ENCODE results near the gene CBL. TPM values are rescaled to one million over a fixed set of nuclear protein-coding genes. Genes with fewer than 3 reads are reported as not detected.

The CBL gene
- polyA plus RNA-seq, 1 of the 3 experiments (the other 2 are of a cell fraction): 9.5 TPM

GRCh38 chr11:119193626-119194025, 12.5 kb upstream of the CBL start (continued):
- TF ChIP-seq, protein P1, sequence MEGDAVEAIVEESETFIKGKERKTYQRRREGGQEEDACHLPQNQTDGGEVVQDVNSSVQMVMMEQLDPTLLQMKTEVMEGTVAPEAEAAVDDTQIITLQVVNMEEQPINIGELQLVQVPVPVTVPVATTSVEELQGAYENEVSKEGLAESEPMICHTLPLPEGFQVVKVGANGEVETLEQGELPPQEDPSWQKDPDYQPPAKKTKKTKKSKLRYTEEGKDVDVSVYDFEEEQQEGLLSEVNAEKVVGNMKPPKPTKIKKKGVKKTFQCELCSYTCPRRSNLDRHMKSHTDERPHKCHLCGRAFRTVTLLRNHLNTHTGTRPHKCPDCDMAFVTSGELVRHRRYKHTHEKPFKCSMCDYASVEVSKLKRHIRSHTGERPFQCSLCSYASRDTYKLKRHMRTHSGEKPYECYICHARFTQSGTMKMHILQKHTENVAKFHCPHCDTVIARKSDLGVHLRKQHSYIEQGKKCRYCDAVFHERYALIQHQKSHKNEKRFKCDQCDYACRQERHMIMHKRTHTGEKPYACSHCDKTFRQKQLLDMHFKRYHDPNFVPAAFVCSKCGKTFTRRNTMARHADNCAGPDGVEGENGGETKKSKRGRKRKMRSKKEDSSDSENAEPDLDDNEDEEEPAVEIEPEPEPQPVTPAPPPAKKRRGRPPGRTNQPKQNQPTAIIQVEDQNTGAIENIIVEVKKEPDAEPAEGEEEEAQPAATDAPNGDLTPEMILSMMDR (IDR thresholded peaks at IDR 0.05): no peak
- TF ChIP-seq GABPA (IDR thresholded peaks at IDR 0.05; ENCODE audit: low read depth) (no peak), EZH2phosphoT487 (IDR thresholded peaks at IDR 0.05; ENCODE audit: borderline replicate concordance, low read depth) (no peak), PBX3 (IDR thresholded peaks at IDR 0.05) (no peak), FOXM1 (IDR thresholded peaks at IDR 0.05; ENCODE audit: low read depth) (no peak)

DNA sequence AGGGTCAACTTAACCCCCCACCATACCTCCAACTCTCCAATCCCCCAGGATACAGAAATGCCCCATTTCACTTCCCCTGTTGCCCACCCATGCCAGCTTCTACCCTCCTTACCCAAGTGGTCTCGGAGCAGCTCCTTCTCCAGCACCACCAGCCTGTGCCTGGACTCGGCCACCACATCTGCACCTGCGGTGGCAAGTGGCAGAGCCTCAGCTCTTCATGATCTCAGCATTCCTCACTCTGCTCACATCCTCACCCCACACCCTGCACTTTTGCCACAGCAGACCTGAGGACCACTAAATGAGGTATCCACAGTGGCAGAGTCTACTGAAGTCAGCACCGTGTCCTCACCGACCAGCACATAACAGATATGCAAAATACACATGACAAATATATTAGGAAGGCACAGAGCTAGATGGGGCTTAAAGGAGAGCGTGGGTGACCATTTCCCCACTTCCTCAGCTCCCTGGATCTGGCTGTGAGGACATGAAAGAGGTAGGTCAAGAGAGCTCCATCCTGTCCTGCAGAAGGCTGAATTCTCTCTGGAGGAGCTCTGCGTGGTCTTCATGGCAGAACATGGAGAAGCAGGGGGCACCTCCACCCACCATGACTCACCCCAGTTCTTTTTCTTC, 11.2 kb upstream of the CBL start:
- H3K27me3 ChIP-seq (ENCODE audit: insufficient read depth): no peaks in the 10 kb centered on the region
- no peaks in the 10 kb centered on the region for H3F3A ChIP-seq (replicated peaks; ENCODE audit: insufficient read depth)
- H3K36me3 ChIP-seq (replicated peaks in 1 of 2; ENCODE audit: control insufficient read depth in 1 of 2, insufficient read depth in 2 of 2, low read length in 1 of 2): no peaks in the 10 kb centered on the region
- H2AFZ ChIP-seq (ENCODE audit: low read depth): no peak overlapping the region
- H3K4me2 ChIP-seq: no peak overlapping the region
- no peaks in the 10 kb centered on the region for H3K9me2 ChIP-seq
- DNase-seq: no peak
- H4K20me1 ChIP-seq (ENCODE audit: insufficient read depth): no peaks in the 10 kb centered on the region
- CTCF ChIA-PET: interaction anchor here (1.0 to 4.6 kb wide), 7 partner anchors 10 to 113 kb away, joined by 3 to 48 read pairs (median 25); partner anchors contain the start of genes CBL, NHERF4 and NLRX1
- H3K27ac ChIP-seq (ENCODE audit: low read depth in 2 of 2, low read length in 1 of 2): no peak overlapping the region
- no peaks in the 10 kb centered on the region for H3K9me3 ChIP-seq
- no peak overlapping the region; a peak in 1 of 4 replicates for H3K4me3 ChIP-seq (ENCODE audit: low read depth in 2 of 2, low read length in 1 of 2)
- POLR2A ChIA-PET: interaction anchor here (1.6 kb wide), 1 partner anchor 100 kb away, joined by 5 read pairs; a partner anchor contains a TSS
- 80% methylated on average over 6 of the region's 7 CpGs for WGBS (ENCODE audit: low lambda C conversion rate)
- TF ChIP-seq MEF2A (IDR thresholded peaks at IDR 0.05; ENCODE audit: borderline replicate concordance, low read depth) (no peak), MAX (IDR thresholded peaks at IDR 0.05; ENCODE audit: low read depth) (no peak), NRF1 (IDR thresholded peaks at IDR 0.05; ENCODE audit: low read depth, low read length) (no peak), TEAD4 (IDR thresholded peaks at IDR 0.05; ENCODE audit: borderline replicate concordance, insufficient read depth) (no peak), RFX5 (IDR thresholded peaks at IDR 0.05; ENCODE audit: low read length) (no peak)
- TF ChIP-seq, protein P2, sequence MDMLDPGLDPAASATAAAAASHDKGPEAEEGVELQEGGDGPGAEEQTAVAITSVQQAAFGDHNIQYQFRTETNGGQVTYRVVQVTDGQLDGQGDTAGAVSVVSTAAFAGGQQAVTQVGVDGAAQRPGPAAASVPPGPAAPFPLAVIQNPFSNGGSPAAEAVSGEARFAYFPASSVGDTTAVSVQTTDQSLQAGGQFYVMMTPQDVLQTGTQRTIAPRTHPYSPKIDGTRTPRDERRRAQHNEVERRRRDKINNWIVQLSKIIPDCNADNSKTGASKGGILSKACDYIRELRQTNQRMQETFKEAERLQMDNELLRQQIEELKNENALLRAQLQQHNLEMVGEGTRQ (IDR thresholded peaks at IDR 0.05; ENCODE audit: borderline replicate concordance, low read depth, low read length): no peak
- no peaks in the 10 kb centered on the region for H3K79me2 ChIP-seq (ENCODE audit: insufficient read depth)
- no peak overlapping the region for H3K9ac ChIP-seq
- H3K4me1 ChIP-seq (ENCODE audit: control insufficient read depth in 1 of 2, insufficient read depth in 2 of 2, low read depth in 1 of 2, low read length in 1 of 2): no peaks in the 10 kb centered on the region
